Measurements from ENCODE around the gene ERO1A. TPM values are rescaled to one million over a fixed set of nuclear protein-coding genes. Genes with fewer than 3 reads are reported as not detected.

Gene ERO1A
- total RNA-seq, 1 donor from 2014 or later = 94.5 TPM

- no peak for TF ChIP-seq CTCF (IDR thresholded peaks at IDR 0.05; ENCODE audit: insufficient read depth, low read length, poor library complexity, severe bottlenecking)
- Histone ChIP-seq H3K4me3 (ENCODE audit: low read depth, low read length) (no peak overlapping the region), H3K36me3 (ENCODE audit: control insufficient read depth, insufficient read depth, low read length) (no peaks in the 10 kb centered on the region), H3K27me3 (ENCODE audit: control insufficient read depth, insufficient read depth, low read length) (no peaks in the 10 kb centered on the region)
- DNase-seq (ENCODE audit: low read depth) = no peak
These were observed 2.3 kb downstream of the ERO1A start for GRCh38 chr14:52693036-52693435.

- TF ChIP-seq CTCF (IDR thresholded peaks at IDR 0.05; ENCODE audit: insufficient read depth, low read length, poor library complexity, severe bottlenecking) = no peak
- DNase-seq (ENCODE audit: low read depth) = no peak
- Histone ChIP-seq H3K4me3 (ENCODE audit: low read depth, low read length) (no peak overlapping the region), H3K36me3 (ENCODE audit: control insufficient read depth, insufficient read depth, low read length) (no peaks in the 10 kb centered on the region), H3K27me3 (ENCODE audit: control insufficient read depth, insufficient read depth, low read length) (no peaks in the 10 kb centered on the region)
These were observed 3.0 kb downstream of the ERO1A start for GRCh38 chr14:52692248-52692962.

- H3K27me3 ChIP-seq (ENCODE audit: control insufficient read depth, insufficient read depth, low read length) = no peaks in the 10 kb centered on the region
- no peak overlapping the region for H3K4me3 ChIP-seq (ENCODE audit: low read depth, low read length)
- no peak for DNase-seq (ENCODE audit: low read depth)
- no peaks in the 10 kb centered on the region for H3K36me3 ChIP-seq (ENCODE audit: control insufficient read depth, insufficient read depth, low read length)
- TF ChIP-seq CTCF (IDR thresholded peaks at IDR 0.05; ENCODE audit: insufficient read depth, low read length, poor library complexity, severe bottlenecking) = no peak
These were observed 4.2 kb downstream of the ERO1A start for GRCh38 chr14:52690983-52691760.

- DNase-seq (ENCODE audit: low read depth) = no peak
- H3K27me3 ChIP-seq (ENCODE audit: control insufficient read depth, insufficient read depth, low read length) = no peaks in the 10 kb centered on the region
- TF ChIP-seq CTCF (IDR thresholded peaks at IDR 0.05; ENCODE audit: insufficient read depth, low read length, poor library complexity, severe bottlenecking) = no peak
- no peak overlapping the region for H3K4me3 ChIP-seq (ENCODE audit: low read depth, low read length)
- no peaks in the 10 kb centered on the region for H3K36me3 ChIP-seq (ENCODE audit: control insufficient read depth, insufficient read depth, low read length)
These were observed 9.2 kb downstream of the ERO1A start for GRCh38 chr14:52686176-52686575.

GRCh38 chr14:52683985-52684520 lies 11.3 kb downstream of the ERO1A start:
- no peak for TF ChIP-seq CTCF (IDR thresholded peaks at IDR 0.05; ENCODE audit: insufficient read depth, low read length, poor library complexity, severe bottlenecking)
- Histone ChIP-seq H3K36me3 (ENCODE audit: control insufficient read depth, insufficient read depth, low read length) (no peaks in the 10 kb centered on the region), H3K27me3 (ENCODE audit: control insufficient read depth, insufficient read depth, low read length) (no peaks in the 10 kb centered on the region), H3K4me3 (ENCODE audit: low read depth, low read length) (no peak overlapping the region)
- no peak for DNase-seq (ENCODE audit: low read depth)

Measured in kidney epithelial cell (primary cell).